Activated T-cell treated with anti-CD3 and anti-CD28 coated beads, Interleukin-2, amount 50 U/mL, for 48 hours (primary cell): Measurements from ENCODE around the gene RND3.

ENCODE experiments used
- DNase-seq, 2 experiments: peaks; one replicate each; pipeline ENCODE4 v3.0.0-alpha.2; 2020

Gene RND3

GRCh38 chr2:150474326-150475074 is 13.0 kb downstream of the RND3 start:
- DNase-seq, result no peak

- no peak for DNase-seq
Measured at GRCh38 chr2:150473767-150474166, 13.7 kb downstream of the RND3 start.

GRCh38 chr2:150472511-150472899 is 15.0 kb downstream of the RND3 start:
- DNase-seq, result no peak

GRCh38 chr2:150471813-150472510 is 15.5 kb downstream of the RND3 start:
- DNase-seq, result no peak

GRCh38 chr2:150470435-150470834 is 17.0 kb downstream of the RND3 start:
- DNase-seq, result no peak

- DNase-seq, result no peak
Measured at GRCh38 chr2:150469706-150470274, 17.7 kb downstream of the RND3 start.

- no peak for DNase-seq
Measured at GRCh38 chr2:150468350-150468960, 19.0 kb downstream of the RND3 start.

- no peak for DNase-seq
Measured at GRCh38 chr2:150467621-150467963, 19.9 kb downstream of the RND3 start.

GRCh38 chr2:150466741-150467620 is 20.5 kb downstream of the RND3 start:
- no peak for DNase-seq

GRCh38 chr2:150465703-150466569 is 21.5 kb downstream of the RND3 start:
- DNase-seq, result no peak

- DNase-seq, result no peak
Measured at GRCh38 chr2:150464986-150465385, 22.5 kb downstream of the RND3 start.

- DNase-seq, result no peak
Measured at GRCh38 chr2:150464270-150464669, 23.2 kb downstream of the RND3 start.

- DNase-seq, result no peak
Measured at GRCh38 chr2:150462770-150463169, 24.7 kb downstream of the RND3 start.

- no peak for DNase-seq
Measured at GRCh38 chr2:150459281-150459680, 28.2 kb downstream of the RND3 start.

- DNase-seq, result no peak
Measured at GRCh38 chr2:150450765-150451164, 36.7 kb downstream of the RND3 start.

GRCh38 chr2:150449856-150450255 is 37.6 kb downstream of the RND3 start:
- no peak for DNase-seq

- no peak for DNase-seq
Measured at GRCh38 chr2:150445398-150445797, 42.1 kb downstream of the RND3 start.

- DNase-seq, result no peak
Measured at GRCh38 chr2:150442484-150442883, 45.0 kb downstream of the RND3 start.

- no peak for DNase-seq
Measured at GRCh38 chr2:150441784-150442183, 45.7 kb downstream of the RND3 start.

GRCh38 chr2:150441226-150441625 is 46.2 kb downstream of the RND3 start:
- DNase-seq, result no peak

GRCh38 chr2:150438654-150439053 is 48.8 kb downstream of the RND3 start:
- no peak for DNase-seq

GRCh38 chr2:150438041-150438440 is 49.4 kb downstream of the RND3 start:
- no peak for DNase-seq
